A549 (cell line): Measurements from ENCODE around the gene SPTBN5.

ENCODE experiments used
- EP300 ChIP-seq, 2 experiments: fragments of >200 bp; sonication (Bioruptor Twin); formaldehyde crosslinking; IDR thresholded peaks; 2 replicates in 1 of 2; 3 replicates in 1 of 2; pipeline ENCODE4 v1.6.1; 2016 to 2017
- POLR2A ChIP-seq: IDR thresholded peaks from 2 replicates; pipeline ENCODE4 v1.6.1; 2012; ENCODE audit warnings: mild to moderate bottlenecking, low read length
- POLR2AphosphoS2 ChIP-seq: conservative IDR thresholded peaks from 2 replicates; pipeline ENCODE4 v1.6.1; 2012; ENCODE audit warnings: low read length, improper control_type of control experiment, inconsistent platforms
- ZFP36 ChIP-seq: fragments of 450-650 bp; IDR thresholded peaks from 2 replicates; pipeline ENCODE4 v1.6.1; 2014; ENCODE audit warnings: borderline replicate concordance; ENCODE audit not compliant: partially characterized antibody
- TF ChIP-seq, protein P1 (sequence below): fragments of >200 bp; sonication (Bioruptor Twin); formaldehyde crosslinking; IDR thresholded peaks from 3 replicates; pipeline ENCODE4 v1.5.1; 2016

DNA sequence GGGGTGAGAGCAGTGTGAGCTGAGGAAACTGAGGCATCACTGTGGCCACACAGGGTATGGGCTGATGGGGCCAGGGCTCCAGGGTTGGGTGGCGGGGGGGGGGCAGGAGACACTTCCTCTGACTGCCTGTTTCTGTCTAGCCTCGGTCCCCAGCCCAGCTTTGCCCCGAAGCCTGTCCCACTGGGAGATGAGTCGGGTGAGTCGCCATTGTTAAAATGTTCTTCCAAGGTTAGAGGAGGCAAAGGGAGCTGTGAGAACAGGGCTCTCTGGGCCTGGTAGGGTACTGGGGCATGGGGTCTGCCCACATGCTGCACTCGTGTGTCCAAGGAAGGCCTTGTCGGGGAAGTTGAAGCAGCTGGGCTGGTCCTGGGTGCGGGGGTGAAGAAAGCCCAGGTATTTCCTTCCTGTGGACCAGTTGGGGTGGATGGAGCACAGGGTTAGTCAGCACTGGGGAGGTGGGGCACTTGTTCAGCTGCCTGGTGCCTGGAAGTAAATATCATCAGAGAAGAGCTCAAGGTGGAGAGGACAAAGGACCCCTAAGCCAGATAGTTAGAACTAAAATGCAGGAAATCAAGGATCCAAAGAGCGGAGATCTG lies 74.3 kb downstream of the SPTBN5 start:
- TF ChIP-seq POLR2AphosphoS2 = no peak
- no peak for TF ChIP-seq EP300 (IDR thresholded peaks at IDR 0.05)
- no peak for TF ChIP-seq POLR2A
- no peak for TF ChIP-seq ZFP36
- TF ChIP-seq, protein P1, sequence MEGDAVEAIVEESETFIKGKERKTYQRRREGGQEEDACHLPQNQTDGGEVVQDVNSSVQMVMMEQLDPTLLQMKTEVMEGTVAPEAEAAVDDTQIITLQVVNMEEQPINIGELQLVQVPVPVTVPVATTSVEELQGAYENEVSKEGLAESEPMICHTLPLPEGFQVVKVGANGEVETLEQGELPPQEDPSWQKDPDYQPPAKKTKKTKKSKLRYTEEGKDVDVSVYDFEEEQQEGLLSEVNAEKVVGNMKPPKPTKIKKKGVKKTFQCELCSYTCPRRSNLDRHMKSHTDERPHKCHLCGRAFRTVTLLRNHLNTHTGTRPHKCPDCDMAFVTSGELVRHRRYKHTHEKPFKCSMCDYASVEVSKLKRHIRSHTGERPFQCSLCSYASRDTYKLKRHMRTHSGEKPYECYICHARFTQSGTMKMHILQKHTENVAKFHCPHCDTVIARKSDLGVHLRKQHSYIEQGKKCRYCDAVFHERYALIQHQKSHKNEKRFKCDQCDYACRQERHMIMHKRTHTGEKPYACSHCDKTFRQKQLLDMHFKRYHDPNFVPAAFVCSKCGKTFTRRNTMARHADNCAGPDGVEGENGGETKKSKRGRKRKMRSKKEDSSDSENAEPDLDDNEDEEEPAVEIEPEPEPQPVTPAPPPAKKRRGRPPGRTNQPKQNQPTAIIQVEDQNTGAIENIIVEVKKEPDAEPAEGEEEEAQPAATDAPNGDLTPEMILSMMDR = no peak
